RKO (cell line): ENCODE results near the gene AMPD3.

Source experiments
- DNase-seq: peaks from one replicate; pipeline ENCODE4 v3.0.0-alpha.2; 2016; ENCODE audit warnings: low spot score

The AMPD3 gene

DNA sequence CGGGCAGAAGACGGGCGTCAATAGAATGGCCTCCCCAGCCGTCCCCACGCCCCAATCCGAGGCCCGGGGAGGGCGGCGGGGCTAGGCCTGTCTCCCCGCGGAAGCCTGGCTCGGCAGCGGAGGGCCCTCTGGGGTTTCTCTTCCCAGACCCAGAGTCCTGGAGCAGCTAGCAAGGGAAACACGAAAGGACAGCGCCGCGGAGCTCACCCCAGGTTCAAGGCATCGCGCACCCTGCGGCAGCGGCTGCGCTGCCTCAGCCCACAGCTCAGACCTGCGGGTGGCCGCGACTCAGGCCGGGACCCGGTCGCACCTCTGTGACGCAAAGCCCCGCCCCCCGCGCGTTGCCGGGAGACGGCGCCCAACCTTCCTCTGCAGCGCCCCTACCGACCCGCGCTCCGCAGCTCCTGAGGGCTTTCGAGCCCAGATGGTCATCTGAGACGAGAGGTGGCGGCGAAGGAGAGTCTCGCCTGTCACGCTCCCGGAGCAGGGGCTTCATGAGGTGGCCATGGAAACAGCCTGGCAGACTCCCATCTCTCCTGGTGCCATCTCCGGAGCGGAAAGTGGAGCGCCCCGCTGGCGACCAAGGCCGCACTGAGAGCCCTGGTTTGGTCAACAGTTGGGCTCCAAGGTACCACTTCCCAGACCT, 86.0 kb downstream of the AMPD3 start, which contains the start of gene RNF141:
Gene RNF141, minus strand, starts transcription at position 273 of the 646 bp plus-strand sequence. CDS start 7,029 bp downstream, outside the sequence.
- peak; percentile 93 for DNase-seq

DNA sequence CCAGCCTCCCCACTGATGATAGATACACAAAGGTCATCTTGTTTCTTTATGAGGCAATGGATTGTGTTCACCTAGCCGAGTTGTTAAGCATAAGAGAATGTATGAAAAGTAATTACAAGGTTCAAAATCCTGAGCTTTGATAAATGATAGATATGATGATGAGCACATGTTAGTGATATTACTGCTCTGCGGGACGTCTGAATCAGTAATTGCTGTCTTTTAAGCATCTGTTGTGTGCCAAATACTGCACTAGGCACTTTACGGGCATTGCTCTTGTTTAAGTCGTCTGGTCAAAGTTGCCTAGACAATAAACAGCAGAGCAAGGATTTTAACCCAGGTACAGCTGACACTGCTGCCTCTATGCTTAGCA, 86.5 kb downstream of the AMPD3 start:
- DNase-seq, result no peak

DNA sequence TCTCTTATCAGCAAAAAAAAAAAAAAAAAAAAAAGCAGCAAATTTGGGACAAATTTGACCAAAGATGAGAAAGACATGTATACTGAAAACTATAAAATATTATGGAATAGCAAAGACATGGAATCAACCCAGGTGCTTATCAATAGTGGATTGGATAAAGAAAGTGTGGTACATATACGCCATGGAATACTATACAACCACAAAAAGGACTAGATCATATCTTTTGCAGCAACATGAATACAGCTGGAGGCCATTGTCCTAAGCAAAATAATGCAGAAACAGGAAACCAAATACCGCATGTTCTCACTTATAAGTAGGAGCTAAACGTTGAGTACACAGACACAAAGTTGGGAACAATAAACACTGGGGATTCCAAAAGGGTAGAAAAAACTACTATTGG, 87.7 kb downstream of the AMPD3 start:
- no peak for DNase-seq

DNA sequence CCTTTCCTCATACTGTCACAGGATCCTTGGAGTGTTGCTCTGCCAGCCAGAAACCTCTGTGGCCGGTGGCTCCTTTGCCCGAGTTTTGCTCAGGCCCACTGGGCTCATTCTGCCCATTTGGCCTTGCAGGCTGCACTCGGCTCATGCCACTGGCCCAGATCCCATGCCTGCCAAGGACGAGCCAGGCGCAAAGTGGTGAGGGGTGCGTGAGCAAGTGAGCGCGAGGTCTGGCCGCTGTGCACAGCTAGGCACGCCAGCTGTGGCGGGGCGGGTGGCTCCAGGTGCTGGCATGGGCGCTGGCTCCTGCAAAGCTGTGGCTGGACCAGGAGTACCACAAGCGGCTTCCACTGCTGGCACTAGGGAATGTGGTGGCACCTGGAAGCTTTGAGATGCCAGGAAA, 88.7 kb downstream of the AMPD3 start:
- DNase-seq, result no peak

DNA sequence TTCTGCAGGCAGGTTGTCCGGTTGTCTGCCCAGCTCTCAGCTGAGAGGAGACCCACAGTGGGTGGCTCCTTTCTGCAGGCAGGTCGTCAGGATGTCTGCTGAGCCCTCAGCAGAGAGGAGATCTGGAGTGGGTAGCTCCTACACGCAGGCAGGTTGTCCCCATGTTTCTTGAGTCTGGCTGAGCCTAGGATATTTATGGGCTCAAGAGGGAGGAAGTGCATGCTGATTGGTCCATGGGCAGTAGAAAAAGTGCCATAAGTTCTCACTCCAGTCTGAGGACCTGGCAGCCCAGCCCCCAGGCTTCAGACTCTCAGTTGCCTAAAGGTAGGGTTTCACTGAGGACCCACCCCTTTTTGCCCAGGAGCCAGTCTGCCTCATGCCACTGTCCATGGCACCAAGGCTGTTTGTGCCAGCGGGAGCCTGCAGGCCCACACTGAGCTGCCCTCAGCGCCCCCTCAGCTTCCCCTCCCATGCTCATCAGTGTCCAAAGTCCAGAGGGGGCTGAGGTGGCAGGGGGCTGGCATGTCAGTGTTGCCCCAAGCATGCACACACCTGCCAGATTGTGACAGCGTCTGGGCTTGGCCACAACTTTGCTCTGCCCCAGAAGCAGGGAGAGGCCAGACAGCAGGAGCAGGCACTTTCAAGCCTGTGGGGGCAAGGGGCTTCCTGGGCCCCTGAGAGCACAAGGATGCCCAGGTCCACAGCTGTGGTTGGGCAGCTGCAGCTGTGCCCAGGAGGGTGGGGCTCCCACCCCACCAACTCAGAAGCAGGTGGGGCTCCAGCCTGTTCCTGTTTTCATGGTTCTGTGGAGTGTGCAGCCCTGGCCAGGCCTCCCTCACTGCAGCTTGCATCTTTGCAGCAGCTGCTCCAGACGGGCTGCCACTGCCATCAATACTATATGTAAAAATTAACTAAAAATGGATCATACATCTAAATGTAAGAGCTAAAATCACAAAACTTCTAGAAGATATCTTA, 89.7 kb downstream of the AMPD3 start:
- DNase-seq, result no peak

DNA sequence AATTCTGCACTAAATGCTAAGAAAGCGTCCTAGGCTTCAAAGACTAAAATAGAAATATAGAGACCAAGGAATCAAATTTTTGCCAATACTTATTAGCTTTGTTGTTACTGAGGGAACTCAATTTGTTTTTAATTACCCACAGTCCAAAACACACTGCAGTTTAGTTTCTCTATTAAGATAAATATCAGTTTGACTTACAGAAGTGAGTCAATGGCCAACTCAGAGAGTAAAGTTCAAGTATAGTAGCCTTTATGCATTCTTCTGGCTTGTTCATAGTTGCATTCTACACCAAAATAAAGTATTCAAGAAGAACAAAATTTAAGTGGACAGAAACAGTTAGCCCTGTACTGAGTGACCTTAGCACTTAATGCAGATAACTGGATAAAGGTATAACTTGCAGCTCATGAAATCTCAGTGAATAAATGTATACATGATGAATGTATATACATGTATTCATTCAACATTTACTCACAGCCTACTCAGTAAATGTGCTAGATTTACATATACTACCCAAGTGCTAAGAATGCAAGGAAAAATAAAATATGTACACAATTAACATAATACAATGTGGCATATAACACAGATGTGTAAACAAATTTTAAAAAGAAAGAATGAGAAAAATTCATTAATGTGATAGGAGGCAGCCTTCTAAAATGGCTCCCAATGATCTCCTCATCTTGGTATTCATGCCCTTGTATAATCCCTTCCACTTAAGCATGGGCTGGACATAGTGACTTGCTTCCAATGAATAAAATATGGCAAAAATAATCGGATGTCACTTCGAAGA, 95.6 kb downstream of the AMPD3 start:
- DNase-seq, result peak; percentile 66

DNA sequence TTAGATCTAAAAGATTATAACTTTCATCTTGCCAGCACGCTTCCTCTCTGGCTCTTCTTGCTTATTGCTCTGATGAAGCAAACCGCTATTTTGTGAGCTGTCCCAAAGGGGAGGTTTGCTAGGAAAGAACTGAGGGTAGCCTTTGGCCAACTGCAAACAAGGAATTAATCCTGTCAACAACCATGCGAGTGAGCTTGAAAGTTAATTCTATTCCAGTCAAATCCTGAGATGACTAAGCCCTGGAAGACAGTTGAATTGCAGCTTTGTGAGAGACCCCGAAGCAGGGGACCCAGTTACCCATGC, 96.2 kb downstream of the AMPD3 start:
- DNase-seq, result no peak

GRCh38 chr11:10551845-10552352, 96.8 kb downstream of the AMPD3 start:
- no peak for DNase-seq

DNA sequence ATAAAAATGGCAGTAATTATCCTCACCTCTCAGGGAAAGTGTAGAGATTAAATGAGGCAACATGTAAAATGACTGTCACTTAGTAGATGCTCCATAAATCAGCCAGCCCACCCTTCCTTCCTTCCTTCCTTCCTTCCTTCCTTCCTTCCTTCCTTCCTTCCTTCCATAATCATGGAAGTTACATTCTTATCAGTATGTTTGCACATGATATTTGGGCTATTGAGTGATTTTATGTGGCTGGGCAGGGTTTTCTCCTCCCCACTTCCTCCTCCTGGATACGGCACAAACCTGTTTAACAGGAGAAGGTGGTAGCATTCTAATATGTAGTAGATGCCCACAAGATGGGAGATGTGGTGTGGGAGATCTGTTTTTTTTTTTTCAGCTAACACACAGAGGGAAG, 101.5 kb downstream of the AMPD3 start:
- DNase-seq, result no peak
